T47D (cell line): ENCODE measurements around the gene TMEM59L.

Source experiments
- DNase-seq, 2 experiments: peaks; one replicate each; pipeline versions ENCODE4 v3.0.0 to v3.0.0-alpha.2; 2011 to 2012; ENCODE audit warnings: low read depth in 1 of 2, low spot score in 1 of 2
- JUND ChIP-seq: IDR thresholded peaks from 2 replicates; pipeline ENCODE4 v1.6.1; 2012; ENCODE audit warnings: low read depth
- in situ Hi-C: cut with HindIII; loops from 2 replicates; pipeline ENCODE4 v1.10.0; 2016; ENCODE audit warnings: low sequenced_read_pairs, low pct_unique_long_range_greater_than_20kb

Gene TMEM59L

DNA sequence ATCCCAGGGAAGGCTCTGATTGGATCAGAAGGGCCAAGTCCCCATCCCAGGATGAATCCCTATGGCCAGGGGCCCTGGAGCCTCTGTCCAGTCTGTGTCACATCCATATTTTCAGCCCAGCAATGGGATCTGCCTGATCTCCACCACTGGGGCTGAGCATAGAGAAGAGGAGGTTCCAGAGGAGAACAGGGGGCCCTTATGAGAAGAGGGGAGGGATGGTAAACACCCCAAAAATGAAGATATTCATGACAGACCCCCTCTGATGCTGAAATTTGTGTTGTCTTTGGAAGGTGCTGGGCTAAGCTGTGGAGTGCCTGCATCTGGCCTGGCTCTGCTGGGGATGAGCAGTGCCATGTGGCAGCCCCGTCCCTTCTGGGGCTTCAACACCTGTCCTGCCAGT, 38.6 kb downstream of the TMEM59L start:
- DNase-seq = no peak
- in situ Hi-C loops = no loop called here

DNA sequence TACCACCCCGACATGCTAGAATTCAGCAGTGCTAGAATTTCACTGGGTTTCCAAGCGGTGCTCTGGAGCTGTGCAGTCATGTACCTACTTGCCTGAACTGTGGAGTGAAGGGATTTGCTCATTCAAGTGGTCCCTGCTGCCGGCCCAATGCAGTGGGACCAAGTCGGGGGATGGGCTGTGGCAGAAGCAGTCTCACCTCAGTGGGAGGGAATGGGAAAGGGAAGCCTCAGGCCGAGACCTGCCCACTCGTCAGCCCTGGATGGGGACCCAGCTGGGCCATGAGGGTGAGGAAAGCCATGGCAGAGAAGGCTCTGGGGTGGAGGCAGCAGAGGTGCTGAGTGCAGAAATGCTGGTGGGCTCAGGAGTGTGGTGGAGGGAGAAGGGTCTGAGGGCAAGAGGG, 39.1 kb downstream of the TMEM59L start:
- in situ Hi-C loops = no loop called here
- TF ChIP-seq JUND = no peak
- no peak for DNase-seq

More for the DNA sequence above, 38.6 kb downstream of the TMEM59L start:
- TF ChIP-seq JUND = no peak

DNA sequence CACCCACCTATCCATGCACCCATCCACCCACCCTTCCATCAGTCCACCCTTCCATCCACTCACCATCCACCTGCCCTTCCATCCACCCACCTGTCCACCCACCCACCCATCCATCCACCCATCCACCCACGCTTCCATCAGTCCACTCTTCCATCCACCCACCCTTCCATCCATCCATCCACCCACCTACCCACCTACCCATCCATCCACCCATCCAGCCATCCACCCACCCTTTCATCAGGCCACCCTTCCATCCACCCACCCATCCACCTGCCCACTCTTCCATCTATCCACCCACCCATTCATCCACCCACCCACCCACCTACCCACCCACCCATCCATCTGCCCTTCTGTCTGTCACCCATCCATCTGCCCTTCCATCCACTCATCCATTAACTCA, 41.2 kb downstream of the TMEM59L start:
- TF ChIP-seq JUND = no peak
- in situ Hi-C loops = no loop called here
- DNase-seq = no peak

DNA sequence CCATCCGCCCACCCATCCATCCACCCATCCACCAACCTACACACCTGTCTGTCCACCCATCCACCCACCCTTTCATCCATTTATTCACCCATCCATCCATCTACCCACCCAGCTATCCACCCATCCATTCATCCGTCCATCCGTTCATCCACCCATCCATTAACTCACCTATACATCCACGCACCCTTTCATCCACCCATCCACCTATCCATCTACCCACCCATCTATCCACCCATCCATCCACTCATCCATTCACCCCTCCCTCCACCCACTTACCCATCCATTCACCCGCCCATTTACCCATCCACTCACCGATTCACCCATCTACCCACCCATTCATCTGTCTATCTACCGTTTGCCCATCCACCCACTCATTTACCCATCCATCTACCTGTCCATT, 41.8 kb downstream of the TMEM59L start:
- no peak for DNase-seq
- no peak for TF ChIP-seq JUND
- in situ Hi-C loops = no loop called here

DNA sequence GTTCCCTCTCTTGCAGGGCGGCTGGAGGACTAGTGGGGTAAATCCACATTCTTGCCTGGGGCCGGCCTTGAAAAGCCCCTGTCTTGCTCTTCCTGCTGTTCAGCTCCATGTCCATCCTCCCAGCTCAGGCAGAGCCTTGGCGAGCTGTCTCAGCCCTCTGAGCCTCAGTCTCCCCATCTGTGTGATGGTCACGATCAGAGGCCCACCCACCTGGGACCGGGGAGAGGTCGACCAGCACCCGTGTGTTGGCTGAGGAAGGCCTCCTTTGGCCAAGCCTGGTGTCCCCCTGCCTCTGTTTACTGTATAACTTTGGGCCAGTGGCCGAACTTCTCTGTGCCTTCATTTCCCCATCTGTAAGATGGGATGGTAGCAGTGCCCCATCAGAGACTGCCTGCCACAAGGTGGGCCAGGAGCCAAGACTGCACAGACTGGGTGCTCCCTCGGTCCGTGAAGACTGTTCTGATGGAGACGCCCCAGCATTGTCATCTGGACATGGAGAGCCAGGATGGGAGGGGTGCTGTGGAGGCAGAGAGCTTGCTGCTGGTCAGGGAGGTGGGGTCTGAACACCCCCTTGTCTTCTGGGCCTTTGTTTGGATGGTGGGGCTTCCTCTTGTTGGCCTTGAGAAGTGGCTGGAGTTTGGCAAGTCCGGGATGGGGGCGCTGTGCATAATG, 42.6 kb downstream of the TMEM59L start:
- in situ Hi-C loops = no loop called here

DNA sequence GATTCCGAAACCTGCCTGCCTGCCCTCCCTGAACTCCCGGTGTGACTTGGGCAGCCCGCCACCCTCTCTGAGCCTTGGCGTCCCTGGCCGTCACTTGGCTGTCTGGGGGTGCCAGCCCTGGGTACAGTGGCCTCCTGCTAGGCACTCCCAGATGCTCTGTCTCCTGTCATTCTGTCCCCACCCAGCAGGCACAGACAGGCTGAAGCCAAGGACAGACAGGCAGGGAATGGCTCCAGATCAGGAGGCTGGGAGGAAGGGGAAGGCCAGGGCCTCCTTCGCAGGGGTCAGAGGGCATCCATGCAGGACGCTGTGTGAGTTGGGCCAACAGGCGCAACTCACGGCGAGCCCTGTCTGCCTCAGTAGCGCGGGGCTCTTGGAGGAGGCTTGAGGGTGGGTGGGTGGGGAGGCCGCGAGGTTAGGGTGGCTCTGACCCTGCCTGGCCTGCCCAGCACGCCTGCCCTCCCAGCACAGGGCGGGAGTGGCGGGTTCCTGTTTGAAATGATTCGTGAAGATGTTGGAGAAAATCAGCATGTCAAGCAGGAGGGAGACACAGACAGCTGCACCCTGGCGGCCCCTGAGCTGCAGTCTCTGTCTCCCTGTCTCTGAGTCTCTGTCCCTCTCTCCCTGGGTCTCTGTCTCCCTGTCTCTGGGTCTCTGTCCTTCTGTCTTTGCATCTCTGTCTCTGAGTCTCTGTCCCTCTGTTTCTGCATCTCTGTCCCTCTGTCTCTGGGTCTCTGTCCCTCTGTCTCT, 43.8 kb downstream of the TMEM59L start:
- DNase-seq = no peak
- in situ Hi-C loops = no loop called here
- no peak for TF ChIP-seq JUND

More for the DNA sequence above, 42.6 kb downstream of the TMEM59L start:
- no peak for TF ChIP-seq JUND
- DNase-seq = no peak

DNA sequence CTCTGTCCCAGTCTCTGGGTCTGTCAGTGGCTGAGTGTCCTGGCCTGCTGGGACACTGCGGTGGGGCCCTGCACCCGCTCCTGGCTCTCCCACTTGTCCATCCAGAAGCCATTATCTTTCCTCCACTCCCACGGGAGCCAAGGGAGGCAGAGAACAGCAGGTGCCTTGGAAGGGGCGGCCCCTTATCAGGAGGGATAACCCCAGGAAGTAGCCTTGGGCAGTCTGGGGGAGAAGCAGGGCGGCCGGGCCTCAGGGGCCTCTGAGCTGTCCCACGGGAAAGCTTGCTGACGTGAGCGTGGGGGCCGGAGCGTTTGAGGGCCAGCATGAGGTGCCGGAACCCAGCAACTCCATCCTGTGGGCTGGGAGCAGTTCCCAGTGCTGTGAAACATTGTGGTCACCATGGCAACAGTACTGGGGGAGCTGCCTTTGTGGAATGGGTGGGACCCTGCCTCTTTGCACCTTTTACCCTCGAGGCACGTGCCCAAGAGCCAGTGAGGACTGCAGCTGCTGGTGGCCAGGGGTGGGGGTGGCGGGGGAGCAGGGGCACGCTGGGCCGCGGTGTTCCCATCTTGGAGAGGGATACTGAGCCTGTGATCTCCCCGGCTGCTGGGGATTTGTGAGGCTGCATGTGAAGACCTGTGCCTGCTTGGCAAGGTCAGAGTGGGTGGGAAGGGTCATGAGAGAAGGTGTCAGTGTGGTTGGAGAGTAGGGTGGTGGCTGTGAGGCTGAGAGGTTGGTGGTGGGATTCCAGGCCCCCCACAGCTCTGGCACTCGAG, 45.1 kb downstream of the TMEM59L start:
- DNase-seq = no peak
- no peak for TF ChIP-seq JUND
- in situ Hi-C loops = no loop called here

DNA sequence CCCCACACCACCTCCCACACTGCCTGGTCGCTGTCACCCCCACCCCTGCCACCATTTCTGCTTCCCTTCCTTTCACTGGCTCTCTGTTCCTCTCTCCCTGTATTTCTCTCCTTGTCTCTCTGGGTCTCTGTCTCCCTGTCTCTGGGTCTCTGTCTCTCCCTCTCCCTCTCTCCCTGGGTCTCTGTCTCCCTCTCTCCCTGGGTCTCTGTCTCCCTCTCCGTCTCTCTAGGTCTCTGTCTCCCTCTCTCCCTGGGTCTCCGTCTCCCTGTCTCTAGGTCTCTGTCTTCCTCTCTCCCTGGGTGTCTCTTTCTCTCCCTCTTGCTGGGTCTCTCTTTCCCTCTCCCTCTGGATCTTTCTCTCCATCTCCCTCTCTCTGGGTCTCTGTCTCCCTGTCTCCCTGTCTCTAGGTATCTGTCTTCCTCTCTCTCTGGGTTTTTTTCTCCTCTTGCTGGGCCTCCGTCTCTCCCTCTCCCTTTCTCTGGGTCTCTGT, 45.7 kb downstream of the TMEM59L start:
- TF ChIP-seq JUND = no peak
- in situ Hi-C loops = no loop called here
- DNase-seq = no peak

DNA sequence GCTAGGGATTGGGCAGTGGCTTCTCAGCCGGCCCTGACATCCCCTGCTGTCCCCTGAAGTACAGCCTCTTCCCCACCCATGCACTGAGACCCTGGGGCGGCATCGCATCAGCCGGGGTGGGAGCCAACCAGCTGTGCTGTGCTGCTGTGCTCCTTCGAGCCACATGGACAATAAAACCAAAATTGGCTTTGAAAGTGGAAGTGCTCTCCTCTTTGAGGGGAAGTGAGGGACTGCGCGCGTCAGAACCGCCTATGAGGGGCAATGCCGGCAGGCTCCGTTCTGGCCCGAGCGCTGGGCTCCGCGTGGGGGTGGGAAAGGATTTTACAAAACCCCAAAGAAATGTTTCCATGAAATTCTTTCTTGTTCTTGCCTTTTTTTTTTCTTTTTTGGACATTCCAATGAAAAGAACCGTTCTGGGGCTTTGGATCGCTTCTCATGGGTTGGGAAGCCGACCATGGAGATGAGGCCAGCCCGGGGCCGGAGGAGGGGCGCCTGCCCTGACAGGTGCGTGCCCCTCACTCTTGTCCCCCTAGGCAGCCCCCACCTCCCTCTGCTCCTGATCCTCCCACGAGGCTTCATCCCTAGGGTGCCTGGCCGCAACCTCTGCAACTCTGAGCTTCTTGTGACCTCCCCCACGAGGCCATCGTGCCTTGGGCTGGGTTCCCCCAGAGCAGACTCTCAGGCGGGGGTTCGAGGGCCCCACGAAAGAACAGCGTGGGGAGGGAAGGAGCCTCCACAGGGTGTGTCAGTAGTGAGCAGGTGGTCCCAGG, 46.8 kb downstream of the TMEM59L start:
- in situ Hi-C loops = no loop called here
- no peak for DNase-seq
- TF ChIP-seq JUND = no peak

DNA sequence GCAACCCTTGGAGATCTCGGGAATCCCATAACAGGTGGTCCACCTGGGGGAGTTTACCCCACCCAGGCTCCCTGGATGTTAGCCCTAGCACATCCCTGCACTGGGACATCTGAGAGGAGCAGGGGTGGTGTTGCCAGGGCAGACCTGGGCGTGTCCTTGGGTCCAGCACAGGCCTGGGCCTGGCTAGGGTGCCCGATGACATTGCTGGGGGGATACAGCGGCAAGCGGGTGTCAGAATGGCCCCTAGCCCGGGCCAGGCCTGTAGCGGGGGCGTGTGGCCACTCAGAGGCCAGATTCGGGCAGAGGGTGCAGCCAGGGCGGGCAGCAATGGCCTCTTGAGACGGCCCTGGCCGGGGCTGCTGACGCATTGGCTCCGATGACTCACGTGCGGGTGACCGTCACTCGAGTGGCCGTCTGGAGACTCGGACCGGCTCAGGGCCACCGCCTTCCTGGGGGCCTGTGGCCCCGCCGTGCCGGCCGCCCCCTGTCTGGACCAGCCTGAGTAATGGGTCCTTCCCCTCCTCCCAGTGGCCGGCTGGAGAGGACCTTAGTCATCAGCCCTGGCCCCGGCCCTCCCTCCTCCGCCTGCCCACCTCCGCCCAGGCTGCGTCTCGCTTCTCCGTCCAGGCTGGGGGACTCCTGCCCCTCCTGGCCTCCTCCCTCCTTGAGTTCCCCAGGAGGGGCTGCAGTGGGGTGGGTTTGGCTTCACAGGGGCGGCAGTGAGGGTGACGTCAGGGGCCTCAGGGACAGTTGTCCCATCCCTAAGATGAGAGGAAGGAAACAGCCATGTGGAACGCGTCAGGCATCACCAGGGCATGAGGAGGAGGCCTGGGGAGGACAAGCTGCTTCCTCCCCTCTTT, 47.6 kb downstream of the TMEM59L start:
- in situ Hi-C loops = no loop called here
- no peak for TF ChIP-seq JUND
- no peak for DNase-seq

DNA sequence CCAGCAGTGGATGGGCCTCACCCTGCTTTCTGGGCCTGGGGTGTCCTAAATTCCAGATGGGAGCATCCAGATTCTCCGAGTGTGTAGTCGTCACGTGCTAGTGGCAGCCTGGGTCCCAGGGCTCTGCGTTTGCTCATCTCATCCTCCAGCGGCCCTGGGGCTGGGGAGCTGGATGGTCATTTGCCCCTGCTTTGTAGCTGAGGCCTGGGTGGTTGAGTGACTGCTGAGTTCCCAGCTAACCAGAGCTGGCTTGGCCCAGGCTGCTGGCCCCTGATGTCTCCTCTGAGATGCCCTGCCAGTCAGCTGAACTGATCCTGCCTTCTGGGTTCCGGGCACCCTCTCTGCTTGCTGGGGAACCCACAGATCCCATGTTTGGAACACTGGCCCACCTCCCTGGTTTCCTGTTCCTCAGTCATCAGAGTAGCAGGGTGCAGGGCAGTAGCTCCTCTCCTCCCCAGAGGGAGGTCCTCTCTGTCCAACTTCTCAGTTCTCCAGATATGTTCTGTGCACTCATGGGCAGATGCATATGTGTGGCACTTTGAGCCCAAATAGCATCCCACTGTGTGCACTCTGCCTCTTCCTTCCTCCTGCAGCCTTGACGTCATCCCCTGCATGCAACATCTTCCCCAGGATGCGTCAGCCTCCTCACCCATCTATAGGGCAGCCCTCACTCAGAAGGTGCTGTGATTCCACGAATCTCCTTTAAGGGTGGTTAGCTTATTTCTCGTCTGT, 48.4 kb downstream of the TMEM59L start:
- TF ChIP-seq JUND = no peak
- in situ Hi-C loops = no loop called here

More for the DNA sequence above, 48.4 kb downstream of the TMEM59L start:
- DNase-seq = no peak
